ENCODE data around the gene PDE2A. TPM values are rescaled to one million over a fixed set of nuclear protein-coding genes. Genes with fewer than 3 reads are reported as not detected.

The PDE2A gene
- total RNA-seq, 1 experiment from 2014 or later, result 3.7 TPM

DNA sequence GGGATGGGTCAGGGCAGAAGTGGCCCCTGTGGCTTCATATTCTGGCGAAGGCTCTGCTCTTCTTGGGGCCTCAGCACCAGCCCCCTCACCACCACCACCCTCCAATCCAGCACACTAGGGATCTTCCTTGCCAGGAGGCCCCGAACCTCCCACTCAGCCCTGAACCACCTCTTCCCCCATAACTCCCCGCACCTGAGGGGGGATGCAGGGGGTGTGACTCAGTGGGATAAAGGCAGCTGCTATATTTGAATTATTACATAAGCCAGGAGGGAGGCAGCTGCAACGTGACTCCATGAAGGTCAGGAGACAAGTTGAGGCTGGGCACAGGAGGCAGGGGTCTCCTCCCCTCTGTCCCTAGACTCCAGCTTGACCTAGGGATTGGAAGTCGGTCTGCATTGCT lies 5.6 kb upstream of the PDE2A start (continued):
- TF ChIP-seq, protein P1, sequence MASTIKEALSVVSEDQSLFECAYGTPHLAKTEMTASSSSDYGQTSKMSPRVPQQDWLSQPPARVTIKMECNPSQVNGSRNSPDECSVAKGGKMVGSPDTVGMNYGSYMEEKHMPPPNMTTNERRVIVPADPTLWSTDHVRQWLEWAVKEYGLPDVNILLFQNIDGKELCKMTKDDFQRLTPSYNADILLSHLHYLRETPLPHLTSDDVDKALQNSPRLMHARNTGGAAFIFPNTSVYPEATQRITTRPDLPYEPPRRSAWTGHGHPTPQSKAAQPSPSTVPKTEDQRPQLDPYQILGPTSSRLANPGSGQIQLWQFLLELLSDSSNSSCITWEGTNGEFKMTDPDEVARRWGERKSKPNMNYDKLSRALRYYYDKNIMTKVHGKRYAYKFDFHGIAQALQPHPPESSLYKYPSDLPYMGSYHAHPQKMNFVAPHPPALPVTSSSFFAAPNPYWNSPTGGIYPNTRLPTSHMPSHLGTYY (CRISPR knock-in tag; IDR thresholded peaks at IDR 0.05), result no peak
- TF ChIP-seq NR2C2 (CRISPR knock-in tag; IDR thresholded peaks at IDR 0.05) (no peak), SP1 (CRISPR knock-in tag; conservative IDR thresholded peaks at IDR 0.05) (no peak)
- TF ChIP-seq, protein P2, sequence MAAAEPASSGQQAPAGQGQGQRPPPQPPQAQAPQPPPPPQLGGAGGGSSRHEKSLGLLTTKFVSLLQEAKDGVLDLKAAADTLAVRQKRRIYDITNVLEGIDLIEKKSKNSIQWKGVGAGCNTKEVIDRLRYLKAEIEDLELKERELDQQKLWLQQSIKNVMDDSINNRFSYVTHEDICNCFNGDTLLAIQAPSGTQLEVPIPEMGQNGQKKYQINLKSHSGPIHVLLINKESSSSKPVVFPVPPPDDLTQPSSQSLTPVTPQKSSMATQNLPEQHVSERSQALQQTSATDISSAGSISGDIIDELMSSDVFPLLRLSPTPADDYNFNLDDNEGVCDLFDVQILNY (CRISPR knock-in tag; IDR thresholded peaks at IDR 0.05), result no peak
- TF ChIP-seq, protein P3, sequence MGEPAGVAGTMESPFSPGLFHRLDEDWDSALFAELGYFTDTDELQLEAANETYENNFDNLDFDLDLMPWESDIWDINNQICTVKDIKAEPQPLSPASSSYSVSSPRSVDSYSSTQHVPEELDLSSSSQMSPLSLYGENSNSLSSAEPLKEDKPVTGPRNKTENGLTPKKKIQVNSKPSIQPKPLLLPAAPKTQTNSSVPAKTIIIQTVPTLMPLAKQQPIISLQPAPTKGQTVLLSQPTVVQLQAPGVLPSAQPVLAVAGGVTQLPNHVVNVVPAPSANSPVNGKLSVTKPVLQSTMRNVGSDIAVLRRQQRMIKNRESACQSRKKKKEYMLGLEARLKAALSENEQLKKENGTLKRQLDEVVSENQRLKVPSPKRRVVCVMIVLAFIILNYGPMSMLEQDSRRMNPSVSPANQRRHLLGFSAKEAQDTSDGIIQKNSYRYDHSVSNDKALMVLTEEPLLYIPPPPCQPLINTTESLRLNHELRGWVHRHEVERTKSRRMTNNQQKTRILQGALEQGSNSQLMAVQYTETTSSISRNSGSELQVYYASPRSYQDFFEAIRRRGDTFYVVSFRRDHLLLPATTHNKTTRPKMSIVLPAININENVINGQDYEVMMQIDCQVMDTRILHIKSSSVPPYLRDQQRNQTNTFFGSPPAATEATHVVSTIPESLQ (CRISPR knock-in tag; IDR thresholded peaks at IDR 0.05), result no peak
- TF ChIP-seq, protein P4, sequence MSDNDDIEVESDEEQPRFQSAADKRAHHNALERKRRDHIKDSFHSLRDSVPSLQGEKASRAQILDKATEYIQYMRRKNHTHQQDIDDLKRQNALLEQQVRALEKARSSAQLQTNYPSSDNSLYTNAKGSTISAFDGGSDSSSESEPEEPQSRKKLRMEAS (CRISPR knock-in tag; IDR thresholded peaks at IDR 0.05), result no peak

DNA sequence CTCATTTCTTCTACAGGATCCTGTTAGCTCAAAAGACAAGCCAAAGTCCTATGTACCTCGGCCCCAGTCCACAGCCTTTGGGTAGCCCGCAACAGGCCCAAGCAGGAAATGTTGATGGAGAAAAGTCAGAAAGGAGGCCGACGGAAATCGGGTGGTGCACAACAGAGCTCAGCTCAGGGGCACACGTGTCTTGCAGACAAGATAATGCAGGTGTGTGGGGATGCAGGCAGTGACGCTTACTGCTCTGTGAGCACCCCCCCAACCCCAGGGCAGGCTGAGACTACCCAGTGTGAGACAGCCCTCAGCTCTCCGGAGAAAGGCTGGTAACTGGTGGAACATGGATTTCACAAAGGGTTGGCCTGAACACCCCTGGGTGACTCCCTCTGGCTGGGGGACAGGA lies 4.3 kb upstream of the PDE2A start:
- TF ChIP-seq ESRRA (CRISPR knock-in tag; IDR thresholded peaks at IDR 0.05; ENCODE audit: borderline replicate concordance) (no peak), OVOL2 (CRISPR knock-in tag; IDR thresholded peaks at IDR 0.05; ENCODE audit: borderline replicate concordance) (no peak)
- TF ChIP-seq, protein P5, sequence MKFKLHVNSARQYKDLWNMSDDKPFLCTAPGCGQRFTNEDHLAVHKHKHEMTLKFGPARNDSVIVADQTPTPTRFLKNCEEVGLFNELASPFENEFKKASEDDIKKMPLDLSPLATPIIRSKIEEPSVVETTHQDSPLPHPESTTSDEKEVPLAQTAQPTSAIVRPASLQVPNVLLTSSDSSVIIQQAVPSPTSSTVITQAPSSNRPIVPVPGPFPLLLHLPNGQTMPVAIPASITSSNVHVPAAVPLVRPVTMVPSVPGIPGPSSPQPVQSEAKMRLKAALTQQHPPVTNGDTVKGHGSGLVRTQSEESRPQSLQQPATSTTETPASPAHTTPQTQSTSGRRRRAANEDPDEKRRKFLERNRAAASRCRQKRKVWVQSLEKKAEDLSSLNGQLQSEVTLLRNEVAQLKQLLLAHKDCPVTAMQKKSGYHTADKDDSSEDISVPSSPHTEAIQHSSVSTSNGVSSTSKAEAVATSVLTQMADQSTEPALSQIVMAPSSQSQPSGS (CRISPR knock-in tag; IDR thresholded peaks at IDR 0.05; ENCODE audit: borderline replicate concordance, low read depth), result no peak
- TF ChIP-seq, protein P6, sequence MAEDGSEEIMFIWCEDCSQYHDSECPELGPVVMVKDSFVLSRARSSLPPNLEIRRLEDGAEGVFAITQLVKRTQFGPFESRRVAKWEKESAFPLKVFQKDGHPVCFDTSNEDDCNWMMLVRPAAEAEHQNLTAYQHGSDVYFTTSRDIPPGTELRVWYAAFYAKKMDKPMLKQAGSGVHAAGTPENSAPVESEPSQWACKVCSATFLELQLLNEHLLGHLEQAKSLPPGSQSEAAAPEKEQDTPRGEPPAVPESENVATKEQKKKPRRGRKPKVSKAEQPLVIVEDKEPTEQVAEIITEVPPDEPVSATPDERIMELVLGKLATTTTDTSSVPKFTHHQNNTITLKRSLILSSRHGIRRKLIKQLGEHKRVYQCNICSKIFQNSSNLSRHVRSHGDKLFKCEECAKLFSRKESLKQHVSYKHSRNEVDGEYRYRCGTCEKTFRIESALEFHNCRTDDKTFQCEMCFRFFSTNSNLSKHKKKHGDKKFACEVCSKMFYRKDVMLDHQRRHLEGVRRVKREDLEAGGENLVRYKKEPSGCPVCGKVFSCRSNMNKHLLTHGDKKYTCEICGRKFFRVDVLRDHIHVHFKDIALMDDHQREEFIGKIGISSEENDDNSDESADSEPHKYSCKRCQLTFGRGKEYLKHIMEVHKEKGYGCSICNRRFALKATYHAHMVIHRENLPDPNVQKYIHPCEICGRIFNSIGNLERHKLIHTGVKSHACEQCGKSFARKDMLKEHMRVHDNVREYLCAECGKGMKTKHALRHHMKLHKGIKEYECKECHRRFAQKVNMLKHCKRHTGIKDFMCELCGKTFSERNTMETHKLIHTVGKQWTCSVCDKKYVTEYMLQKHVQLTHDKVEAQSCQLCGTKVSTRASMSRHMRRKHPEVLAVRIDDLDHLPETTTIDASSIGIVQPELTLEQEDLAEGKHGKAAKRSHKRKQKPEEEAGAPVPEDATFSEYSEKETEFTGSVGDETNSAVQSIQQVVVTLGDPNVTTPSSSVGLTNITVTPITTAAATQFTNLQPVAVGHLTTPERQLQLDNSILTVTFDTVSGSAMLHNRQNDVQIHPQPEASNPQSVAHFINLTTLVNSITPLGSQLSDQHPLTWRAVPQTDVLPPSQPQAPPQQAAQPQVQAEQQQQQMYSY (CRISPR knock-in tag; IDR thresholded peaks at IDR 0.05), result no peak
- CTCF ChIA-PET, result interaction anchor here (0.6 to 16.5 kb wide), 10 partner anchors 10 to 207 kb away, joined by 3 to 461 read pairs (median 4); partner anchors contain the start of gene STARD10
- Mint-ChIP-seq H3K4me1 (peaks cover 41% of the 10 kb centered on the region), H3K36me3 (no peaks in the 10 kb centered on the region), H3K27ac (no peak overlapping the region), H3K4me3 (no peak overlapping the region), H3K9me3 (no peaks in the 10 kb centered on the region), H3K27me3 (ENCODE audit: low read depth) (peaks cover 76% of the 10 kb centered on the region)
- POLR2A ChIA-PET, result interaction anchor here (0.6 to 1.1 kb wide), 2 partner anchors 80 to 1287 kb away, joined by 3 to 4 read pairs; no protein-coding TSS in a partner anchor
- no peak for DNase-seq (ENCODE audit: low spot score)
- ATAC-seq, result no peak

DNA sequence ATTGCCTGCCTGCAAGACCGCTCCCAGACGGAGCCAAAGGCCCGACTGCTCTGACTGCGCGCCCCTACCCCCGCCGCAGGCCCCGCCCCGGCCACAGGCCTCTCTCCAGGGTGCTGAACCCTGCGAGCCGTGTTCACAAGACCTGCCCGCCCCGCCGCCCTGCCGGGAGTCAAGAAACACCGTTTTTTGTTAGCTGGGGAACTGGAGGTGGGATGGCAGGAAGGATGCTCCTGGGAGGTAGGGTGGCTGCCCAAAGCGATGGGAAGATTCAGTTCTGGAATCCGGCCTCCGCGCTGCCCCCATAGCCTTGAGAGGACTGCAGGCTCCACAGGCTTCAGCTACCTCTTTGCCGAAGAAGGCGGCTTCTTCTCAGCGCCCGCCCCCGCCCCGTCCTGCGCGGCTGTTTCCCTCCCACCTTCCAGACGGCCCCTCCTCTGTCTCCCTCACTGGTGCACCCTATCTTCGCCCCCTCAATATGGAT lies 2.7 kb upstream of the PDE2A start:
- DNase-seq (ENCODE audit: low spot score), result peak; percentile 94
- peaks cover 91% of the 10 kb centered on the region for H3K27me3 Mint-ChIP-seq (ENCODE audit: low read depth)
- ChIA-PET POLR2A (no interaction called here), CTCF (interaction anchor here (0.7 to 16.5 kb wide), 13 partner anchors 9 to 466 kb away, joined by 3 to 461 read pairs (median 5); partner anchors contain the start of genes FCHSD2 and STARD10)
- peak; percentile 79 for ATAC-seq
- H3K4me3 Mint-ChIP-seq, result peak overlapping the region; percentile 53
- peaks cover 41% of the 10 kb centered on the region for H3K4me1 Mint-ChIP-seq
- no peak overlapping the region for H3K27ac Mint-ChIP-seq
- no peaks in the 10 kb centered on the region for H3K36me3 Mint-ChIP-seq
- H3K9me3 Mint-ChIP-seq, result no peaks in the 10 kb centered on the region
- TF ChIP-seq, protein P7, sequence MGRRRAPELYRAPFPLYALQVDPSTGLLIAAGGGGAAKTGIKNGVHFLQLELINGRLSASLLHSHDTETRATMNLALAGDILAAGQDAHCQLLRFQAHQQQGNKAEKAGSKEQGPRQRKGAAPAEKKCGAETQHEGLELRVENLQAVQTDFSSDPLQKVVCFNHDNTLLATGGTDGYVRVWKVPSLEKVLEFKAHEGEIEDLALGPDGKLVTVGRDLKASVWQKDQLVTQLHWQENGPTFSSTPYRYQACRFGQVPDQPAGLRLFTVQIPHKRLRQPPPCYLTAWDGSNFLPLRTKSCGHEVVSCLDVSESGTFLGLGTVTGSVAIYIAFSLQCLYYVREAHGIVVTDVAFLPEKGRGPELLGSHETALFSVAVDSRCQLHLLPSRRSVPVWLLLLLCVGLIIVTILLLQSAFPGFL (CRISPR knock-in tag; IDR thresholded peaks at IDR 0.05; ENCODE audit: borderline replicate concordance), result no peak
- TF ChIP-seq EMX1 (CRISPR knock-in tag; IDR thresholded peaks at IDR 0.05), result no peak
- TF ChIP-seq GRHL2 (CRISPR knock-in tag; IDR thresholded peaks at IDR 0.05; ENCODE audit: insufficient replicate concordance, severe bottlenecking), result no peak
- TF ChIP-seq SOX15 (CRISPR knock-in tag; IDR thresholded peaks at IDR 0.05), result no peak
- peak; percentile 79; the same call in 1 of the 2 replicates for TF ChIP-seq ESRRA (CRISPR knock-in tag; IDR thresholded peaks at IDR 0.05; ENCODE audit: borderline replicate concordance)
- TF ChIP-seq, protein P8, sequence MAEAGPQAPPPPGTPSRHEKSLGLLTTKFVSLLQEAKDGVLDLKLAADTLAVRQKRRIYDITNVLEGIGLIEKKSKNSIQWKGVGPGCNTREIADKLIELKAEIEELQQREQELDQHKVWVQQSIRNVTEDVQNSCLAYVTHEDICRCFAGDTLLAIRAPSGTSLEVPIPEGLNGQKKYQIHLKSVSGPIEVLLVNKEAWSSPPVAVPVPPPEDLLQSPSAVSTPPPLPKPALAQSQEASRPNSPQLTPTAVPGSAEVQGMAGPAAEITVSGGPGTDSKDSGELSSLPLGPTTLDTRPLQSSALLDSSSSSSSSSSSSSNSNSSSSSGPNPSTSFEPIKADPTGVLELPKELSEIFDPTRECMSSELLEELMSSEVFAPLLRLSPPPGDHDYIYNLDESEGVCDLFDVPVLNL (CRISPR knock-in tag; IDR thresholded peaks at IDR 0.05; ENCODE audit: borderline replicate concordance, low read depth), result 0 out of 2 replicates have a peak, but pooled peaks have one; percentile 47
- no peak for TF ChIP-seq ETV6 (CRISPR knock-in tag; IDR thresholded peaks at IDR 0.05)
- TF ChIP-seq, protein P9, sequence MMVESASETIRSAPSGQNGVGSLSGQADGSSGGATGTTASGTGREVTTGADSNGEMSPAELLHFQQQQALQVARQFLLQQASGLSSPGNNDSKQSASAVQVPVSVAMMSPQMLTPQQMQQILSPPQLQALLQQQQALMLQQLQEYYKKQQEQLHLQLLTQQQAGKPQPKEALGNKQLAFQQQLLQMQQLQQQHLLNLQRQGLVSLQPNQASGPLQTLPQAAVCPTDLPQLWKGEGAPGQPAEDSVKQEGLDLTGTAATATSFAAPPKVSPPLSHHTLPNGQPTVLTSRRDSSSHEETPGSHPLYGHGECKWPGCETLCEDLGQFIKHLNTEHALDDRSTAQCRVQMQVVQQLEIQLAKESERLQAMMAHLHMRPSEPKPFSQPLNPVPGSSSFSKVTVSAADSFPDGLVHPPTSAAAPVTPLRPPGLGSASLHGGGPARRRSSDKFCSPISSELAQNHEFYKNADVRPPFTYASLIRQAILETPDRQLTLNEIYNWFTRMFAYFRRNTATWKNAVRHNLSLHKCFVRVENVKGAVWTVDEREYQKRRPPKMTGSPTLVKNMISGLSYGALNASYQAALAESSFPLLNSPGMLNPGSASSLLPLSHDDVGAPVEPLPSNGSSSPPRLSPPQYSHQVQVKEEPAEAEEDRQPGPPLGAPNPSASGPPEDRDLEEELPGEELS (CRISPR knock-in tag; IDR thresholded peaks at IDR 0.05), result peak; percentile 73; the same call in 1 of the 2 replicates
- no peak for TF ChIP-seq NR1H2 (CRISPR knock-in tag; IDR thresholded peaks at IDR 0.05)

All from WTC11 (cell line).